ENCODE results near the gene TROAP.

The TROAP gene

GRCh38 chr12:49296836-49297694 lies 26.0 kb upstream of the TROAP start:
- TF ChIP-seq CTCF (IDR thresholded peaks at IDR 0.05; ENCODE audit: low read depth, low read length): peak; percentile 51
- H3K4me3 ChIP-seq (ENCODE audit: low read depth, low read length): peak overlapping the region; percentile 60
- no peaks in the 10 kb centered on the region for H3K9me3 ChIP-seq (ENCODE audit: severe bottlenecking)
- no peaks in the 10 kb centered on the region for H3K27me3 ChIP-seq (ENCODE audit: insufficient read depth, low read depth, severe bottlenecking)
- H3K27ac ChIP-seq: no peak overlapping the region
- DNase-seq: peak; percentile 88
- no peaks in the 10 kb centered on the region for H3K36me3 ChIP-seq

GRCh38 chr12:49297695-49298060 lies 25.4 kb upstream of the TROAP start:
- DNase-seq: no peak
- Histone ChIP-seq H3K27me3 (ENCODE audit: insufficient read depth, low read depth, severe bottlenecking) (no peaks in the 10 kb centered on the region), H3K9me3 (ENCODE audit: severe bottlenecking) (no peaks in the 10 kb centered on the region), H3K36me3 (no peaks in the 10 kb centered on the region), H3K4me3 (ENCODE audit: low read depth, low read length) (peak overlapping the region; percentile 60), H3K27ac (no peak overlapping the region)
- TF ChIP-seq CTCF (IDR thresholded peaks at IDR 0.05; ENCODE audit: low read depth, low read length): no peak

- Histone ChIP-seq H3K27me3 (ENCODE audit: insufficient read depth, low read depth, severe bottlenecking) (no peaks in the 10 kb centered on the region), H3K36me3 (no peaks in the 10 kb centered on the region), H3K4me3 (ENCODE audit: low read depth, low read length) (no peak overlapping the region), H3K27ac (no peak overlapping the region), H3K9me3 (ENCODE audit: severe bottlenecking) (no peaks in the 10 kb centered on the region)
- no peak for DNase-seq
- peak; percentile 10; the same call in 1 of the 2 replicates for TF ChIP-seq CTCF (IDR thresholded peaks at IDR 0.05; ENCODE audit: low read depth, low read length)
Observed at GRCh38 chr12:49298160-49298559, 24.9 kb upstream of the TROAP start.

- H3K9me3 ChIP-seq (ENCODE audit: severe bottlenecking): no peaks in the 10 kb centered on the region
- no peak overlapping the region for H3K4me3 ChIP-seq (ENCODE audit: low read depth, low read length)
- no peak for DNase-seq
- H3K36me3 ChIP-seq: no peaks in the 10 kb centered on the region
- TF ChIP-seq CTCF (IDR thresholded peaks at IDR 0.05; ENCODE audit: low read depth, low read length): no peak
- H3K27ac ChIP-seq: no peak overlapping the region
- no peaks in the 10 kb centered on the region for H3K27me3 ChIP-seq (ENCODE audit: insufficient read depth, low read depth, severe bottlenecking)
Observed at GRCh38 chr12:49301760-49302159, 21.3 kb upstream of the TROAP start.

GRCh38 chr12:49304161-49304560 lies 18.9 kb upstream of the TROAP start:
- H3K9me3 ChIP-seq (ENCODE audit: severe bottlenecking): no peaks in the 10 kb centered on the region

More at GRCh38 chr12:49304161-49304560, 18.9 kb upstream of the TROAP start:
- Histone ChIP-seq H3K27ac (no peak overlapping the region), H3K36me3 (no peaks in the 10 kb centered on the region), H3K4me3 (ENCODE audit: low read depth, low read length) (no peak overlapping the region), H3K27me3 (ENCODE audit: insufficient read depth, low read depth, severe bottlenecking) (no peaks in the 10 kb centered on the region)
- no peak for DNase-seq
- no peak for TF ChIP-seq CTCF (IDR thresholded peaks at IDR 0.05; ENCODE audit: low read depth, low read length)

All from WERI-Rb-1 (cell line).